SK-N-SH (cell line): ENCODE measurements around the gene MYCBPAP. TPM values are rescaled to one million over a fixed set of nuclear protein-coding genes. Genes with fewer than 3 reads are reported as not detected.

Experiments used
- CTCF ChIA-PET: fragments of 300-600, 350-600 bp; formaldehyde crosslinking; extraction: SDS; loops from one replicate; lab custom pipeline; 2021; lab: Yijun Ruan, JAX
- POLR2A ChIA-PET: fragments of 350-600 bp; sonication (Branson Sonifier 250); formaldehyde crosslinking; extraction: SDS; loops from one replicate; lab custom pipeline; 2020; ENCODE audit warnings: antibody characterized with exemption, inconsistent platforms; lab: Yijun Ruan, JAX
- DNase-seq: peaks from one replicate; pipeline ENCODE4 v3.0.0; 2012
- H2AFZ ChIP-seq: fragments of 200-600 bp; sonication (generic); 2 replicates; pipeline ENCODE4 v1.8.1; 2016; ENCODE audit warnings: antibody characterized with exemption, mild to moderate bottlenecking, low read depth
- H3F3A ChIP-seq: fragments of 200-600 bp; sonication (generic); replicated peaks from 2 replicates; pipeline ENCODE3; 2016; ENCODE audit warnings: antibody characterized with exemption, mild to moderate bottlenecking; ENCODE audit not compliant: insufficient read depth
- H3K27ac ChIP-seq, 2 experiments: fragments of 200-500 bp in 1 of 2; fragments of 200-600 bp in 1 of 2; sonication (Bioruptor generic) in 1 of 2; sonication (generic), shearing (Covaris generic) in 1 of 2; 2 replicates each; pipeline versions ENCODE4 v1.5.1 to v1.6.1; 2014 to 2016; ENCODE audit warnings: low read depth in 2 of 2, inconsistent platforms in 1 of 2, low read length in 1 of 2, mild to moderate bottlenecking in 1 of 2, mixed read lengths in 1 of 2
- H3K27me3 ChIP-seq: fragments of 200-600 bp; sonication (generic), shearing (Covaris generic); 2 replicates; pipeline ENCODE4 v1.6.1; 2016; ENCODE audit warnings: mixed run types; ENCODE audit not compliant: insufficient read depth
- H3K36me3 ChIP-seq, 2 experiments: fragments of 200-500 bp in 1 of 2; fragments of 200-600 bp in 1 of 2; sonication (Bioruptor generic) in 1 of 2; sonication (generic) in 1 of 2; replicated peaks in 1 of 2; 2 replicates each; pipeline versions ENCODE3 to v1.5.1; 2014 to 2016; ENCODE audit warnings: low read length in 1 of 2, mild to moderate bottlenecking in 1 of 2; ENCODE audit not compliant: insufficient read depth in 2 of 2, control insufficient read depth in 1 of 2
- H3K4me1 ChIP-seq, 2 experiments: fragments of 200-500 bp in 1 of 2; fragments of 200-600 bp in 1 of 2; sonication (Bioruptor generic) in 1 of 2; sonication (generic), shearing (Covaris generic) in 1 of 2; 2 replicates each; pipeline versions ENCODE4 v1.5.1 to v1.6.1; 2014 to 2016; ENCODE audit warnings: low read depth in 1 of 2, low read length in 1 of 2, mixed run types in 1 of 2; ENCODE audit not compliant: insufficient read depth in 2 of 2, control insufficient read depth in 1 of 2
- H3K4me2 ChIP-seq: fragments of 200-600 bp; sonication (generic), shearing (Covaris generic); 2 replicates; pipeline ENCODE4 v1.6.1; 2017; ENCODE audit warnings: mixed run types
- H3K4me3 ChIP-seq, 2 experiments: fragments of 200-500 bp in 1 of 2; fragments of 200-600 bp in 1 of 2; sonication (Bioruptor generic) in 1 of 2; sonication (generic), shearing (Covaris generic) in 1 of 2; 2 replicates each; pipeline versions ENCODE4 v1.5.1 to v1.8.1; 2014 to 2016; ENCODE audit warnings: low read depth in 2 of 2, inconsistent platforms in 1 of 2, low read length in 1 of 2, mild to moderate bottlenecking in 1 of 2, mixed read lengths in 1 of 2, moderate library complexity in 1 of 2
- H3K79me2 ChIP-seq: fragments of 200-600 bp; sonication (generic); 2 replicates; pipeline ENCODE4 v1.8.1; 2017; ENCODE audit warnings: mild to moderate bottlenecking; ENCODE audit not compliant: insufficient read depth
- H3K9ac ChIP-seq: fragments of 200-600 bp; sonication (generic); 2 replicates; pipeline ENCODE4 v1.6.1; 2017; ENCODE audit warnings: mixed run types
- H3K9me2 ChIP-seq: fragments of 200-600 bp; sonication (generic); 2 replicates; pipeline ENCODE4 v1.6.1; 2017; ENCODE audit warnings: mixed run types
- H3K9me3 ChIP-seq: fragments of 200-600 bp; sonication (generic); 2 replicates; pipeline ENCODE4 v1.6.1; 2017; ENCODE audit warnings: mixed run types, mild to moderate bottlenecking, moderate library complexity
- H4K20me1 ChIP-seq: fragments of 200-600 bp; sonication (generic); 2 replicates; pipeline ENCODE4 v1.6.1; 2017; ENCODE audit warnings: mild to moderate bottlenecking, mixed run types; ENCODE audit not compliant: insufficient read depth
- ELF1 ChIP-seq: IDR thresholded peaks from 2 replicates; pipeline ENCODE4 v1.4.0; 2012
- FOXM1 ChIP-seq: IDR thresholded peaks from 2 replicates; pipeline ENCODE4 v1.4.0; 2012; ENCODE audit warnings: low read depth, mild to moderate bottlenecking
- MEF2A ChIP-seq: IDR thresholded peaks from 2 replicates; pipeline ENCODE4 v1.4.0; 2012; ENCODE audit warnings: low read depth, borderline replicate concordance
- NRF1 ChIP-seq: IDR thresholded peaks from 2 replicates; pipeline ENCODE4 v1.6.1; 2012; ENCODE audit warnings: low read depth, mild to moderate bottlenecking, low read length
- RFX5 ChIP-seq: IDR thresholded peaks from 2 replicates; pipeline ENCODE4 v1.6.1; 2012; ENCODE audit warnings: mild to moderate bottlenecking, improper control_type of control experiment, low read length
- SIN3A ChIP-seq: IDR thresholded peaks from 2 replicates; pipeline ENCODE4 v1.6.1; 2012; ENCODE audit warnings: low read depth, mild to moderate bottlenecking, low read length, moderate library complexity, borderline replicate concordance
- TCF12 ChIP-seq: IDR thresholded peaks from 2 replicates; pipeline ENCODE4 v1.4.0; 2012
- USF1 ChIP-seq: IDR thresholded peaks from 2 replicates; pipeline ENCODE4 v1.4.0; 2012; ENCODE audit warnings: low read depth, borderline replicate concordance
- WGBS: methylation state at CpG from one replicate; pipeline ENCODE4 v1.1.6; 2017; ENCODE audit warnings: low lambda C conversion rate; 5-methylcytosine and 5-hydroxymethylcytosine counted together
- polyA plus RNA-seq, 3 experiments: library from polyadenylated mRNA; depleted of rRNA; stranded (reverse); fragments of >200 nt; gene quantifications; 2 replicates each; pipeline ENCODE4 v1.2.3, GENCODE V29; 2012
- TF ChIP-seq, protein P1 (sequence below): fragments of 150-350 bp; IDR thresholded peaks from 2 replicates; pipeline ENCODE4 v1.6.1; 2017; ENCODE audit warnings: antibody characterized with exemption, low read length, low read depth, borderline replicate concordance
- TF ChIP-seq, protein P2 (sequence below): fragments of 150-350 bp; IDR thresholded peaks from 2 replicates; pipeline ENCODE4 v1.6.1; 2016; ENCODE audit warnings: mild to moderate bottlenecking, low read depth, low read length
- TF ChIP-seq, protein P3 (sequence below): fragments of 200-600 bp; sonication (generic); IDR thresholded peaks from 2 replicates; pipeline ENCODE4 v1.6.1; 2017; ENCODE audit warnings: antibody characterized with exemption, mild to moderate bottlenecking, moderate library complexity

Gene MYCBPAP
- polyA plus RNA-seq, 1 of the 3 experiments (the other 2 are of a cell fraction): 2.4 TPM

DNA sequence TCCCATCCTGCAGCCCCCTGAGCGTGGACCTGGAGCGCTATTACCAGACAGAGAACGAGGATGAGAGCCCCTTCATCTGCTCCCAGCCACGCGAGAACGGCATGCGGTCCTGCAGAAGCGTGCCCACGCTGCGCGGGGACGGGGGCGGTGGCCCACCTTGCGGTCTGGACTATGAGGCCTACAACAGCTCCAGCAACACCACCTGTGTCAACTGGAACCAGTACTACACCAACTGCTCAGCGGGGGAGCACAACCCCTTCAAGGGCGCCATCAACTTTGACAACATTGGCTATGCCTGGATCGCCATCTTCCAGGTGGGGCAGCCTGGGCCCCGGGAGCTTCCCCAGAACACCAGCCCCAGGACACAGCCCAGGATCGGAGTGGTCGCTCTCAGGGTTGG lies 64.3 kb downstream of the MYCBPAP start (continued):
- TF ChIP-seq USF1 (no peak), FOXM1 (no peak), RFX5 (no peak), ELF1 (no peak), TCF12 (no peak), SIN3A (no peak), MEF2A (no peak)
- TF ChIP-seq, protein P1, sequence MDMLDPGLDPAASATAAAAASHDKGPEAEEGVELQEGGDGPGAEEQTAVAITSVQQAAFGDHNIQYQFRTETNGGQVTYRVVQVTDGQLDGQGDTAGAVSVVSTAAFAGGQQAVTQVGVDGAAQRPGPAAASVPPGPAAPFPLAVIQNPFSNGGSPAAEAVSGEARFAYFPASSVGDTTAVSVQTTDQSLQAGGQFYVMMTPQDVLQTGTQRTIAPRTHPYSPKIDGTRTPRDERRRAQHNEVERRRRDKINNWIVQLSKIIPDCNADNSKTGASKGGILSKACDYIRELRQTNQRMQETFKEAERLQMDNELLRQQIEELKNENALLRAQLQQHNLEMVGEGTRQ: no peak
- TF ChIP-seq, protein P2, sequence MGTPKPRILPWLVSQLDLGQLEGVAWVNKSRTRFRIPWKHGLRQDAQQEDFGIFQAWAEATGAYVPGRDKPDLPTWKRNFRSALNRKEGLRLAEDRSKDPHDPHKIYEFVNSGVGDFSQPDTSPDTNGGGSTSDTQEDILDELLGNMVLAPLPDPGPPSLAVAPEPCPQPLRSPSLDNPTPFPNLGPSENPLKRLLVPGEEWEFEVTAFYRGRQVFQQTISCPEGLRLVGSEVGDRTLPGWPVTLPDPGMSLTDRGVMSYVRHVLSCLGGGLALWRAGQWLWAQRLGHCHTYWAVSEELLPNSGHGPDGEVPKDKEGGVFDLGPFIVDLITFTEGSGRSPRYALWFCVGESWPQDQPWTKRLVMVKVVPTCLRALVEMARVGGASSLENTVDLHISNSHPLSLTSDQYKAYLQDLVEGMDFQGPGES: no peak
- TF ChIP-seq, protein P3, sequence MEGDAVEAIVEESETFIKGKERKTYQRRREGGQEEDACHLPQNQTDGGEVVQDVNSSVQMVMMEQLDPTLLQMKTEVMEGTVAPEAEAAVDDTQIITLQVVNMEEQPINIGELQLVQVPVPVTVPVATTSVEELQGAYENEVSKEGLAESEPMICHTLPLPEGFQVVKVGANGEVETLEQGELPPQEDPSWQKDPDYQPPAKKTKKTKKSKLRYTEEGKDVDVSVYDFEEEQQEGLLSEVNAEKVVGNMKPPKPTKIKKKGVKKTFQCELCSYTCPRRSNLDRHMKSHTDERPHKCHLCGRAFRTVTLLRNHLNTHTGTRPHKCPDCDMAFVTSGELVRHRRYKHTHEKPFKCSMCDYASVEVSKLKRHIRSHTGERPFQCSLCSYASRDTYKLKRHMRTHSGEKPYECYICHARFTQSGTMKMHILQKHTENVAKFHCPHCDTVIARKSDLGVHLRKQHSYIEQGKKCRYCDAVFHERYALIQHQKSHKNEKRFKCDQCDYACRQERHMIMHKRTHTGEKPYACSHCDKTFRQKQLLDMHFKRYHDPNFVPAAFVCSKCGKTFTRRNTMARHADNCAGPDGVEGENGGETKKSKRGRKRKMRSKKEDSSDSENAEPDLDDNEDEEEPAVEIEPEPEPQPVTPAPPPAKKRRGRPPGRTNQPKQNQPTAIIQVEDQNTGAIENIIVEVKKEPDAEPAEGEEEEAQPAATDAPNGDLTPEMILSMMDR: no peak

GRCh38 chr17:50573866-50574611 lies 65.8 kb downstream of the MYCBPAP start:
- no peaks in the 10 kb centered on the region for H3K79me2 ChIP-seq
- peaks cover 7% of the 10 kb centered on the region; the same call in 1 of the 2 replicates for H3K27me3 ChIP-seq
- H3K36me3 ChIP-seq: no peaks in the 10 kb centered on the region
- peaks cover 0 to 23% of the 10 kb centered on the region in 2 experiments; a peak in 1 of 4 replicates for H3K4me1 ChIP-seq
- H3F3A ChIP-seq: no peaks in the 10 kb centered on the region
- no peak overlapping the region for H3K27ac ChIP-seq
- no peak overlapping the region for H3K4me2 ChIP-seq
- 81% methylated on average over 12 of the region's 12 CpGs for WGBS
- no peak overlapping the region for H3K4me3 ChIP-seq
- no peak for TF ChIP-seq NRF1
- TF ChIP-seq, all 33 proteins: peak for 0
- Histone ChIP-seq H4K20me1 (no peaks in the 10 kb centered on the region), H3K9me2 (no peaks in the 10 kb centered on the region), H3K9me3 (no peaks in the 10 kb centered on the region), H2AFZ (no peak overlapping the region), H3K9ac (no peak overlapping the region)
- POLR2A ChIA-PET: no interaction called here
- CTCF ChIA-PET: interaction anchor here (0.7 to 2.9 kb wide), 9 partner anchors 12 to 209 kb away, joined by 3 to 10 read pairs (median 4); no protein-coding TSS in a partner anchor
- no peak for DNase-seq
